Chondrocyte (in vitro differentiated cells): ENCODE measurements around the gene MRPL39. TPM values are rescaled to one million over a fixed set of nuclear protein-coding genes. Genes with fewer than 3 reads are reported as not detected.

Source experiments
- DNase-seq: peaks from one replicate; pipeline ENCODE4 v3.0.0; 2021; ENCODE audit warnings: mixed read lengths, low spot score
- H3K27ac Mint-ChIP-seq: one replicate; pipeline ENCODE4 v1.8.0; 2021; ENCODE audit warnings: mild to moderate bottlenecking, moderate library complexity, mixed read lengths; ENCODE audit not compliant: unreplicated experiment
- H3K27me3 Mint-ChIP-seq: 2 replicates; pipeline ENCODE4 v1.8.0; 2021; ENCODE audit warnings: low read depth, mixed read lengths
- H3K36me3 Mint-ChIP-seq: 2 replicates; pipeline ENCODE4 v1.8.0; 2021; ENCODE audit warnings: low read depth, mixed read lengths
- H3K4me1 Mint-ChIP-seq: 2 replicates; pipeline ENCODE4 v1.8.0; 2021; ENCODE audit warnings: low read depth, mild to moderate bottlenecking, mixed read lengths
- H3K4me3 Mint-ChIP-seq: one replicate; pipeline ENCODE4 v1.8.0; 2021; ENCODE audit warnings: mild to moderate bottlenecking, moderate library complexity, mixed read lengths; ENCODE audit not compliant: unreplicated experiment
- H3K9me3 Mint-ChIP-seq: 2 replicates; pipeline ENCODE4 v1.8.0; 2021; ENCODE audit warnings: low read depth, mixed read lengths
- CTCF ChIP-seq: fragments of 200-600 bp; sonication (generic); IDR thresholded peaks from 2 replicates; pipeline ENCODE4 v1.5.0; 2021; ENCODE audit warnings: antibody characterized with exemption, mild to moderate bottlenecking, moderate library complexity
- long read RNA-seq: library from polyadenylated mRNA; stranded (forward); transcript quantifications from one replicate; pipeline ENCODE4 v2.0.0, GENCODE V29; 2021
- total RNA-seq: library from RNA; stranded (reverse); gene quantifications from 3 replicates; pipeline ENCODE4 v1.2.1, GENCODE V29; 2021

Gene MRPL39
- 21.0 to 22.7 TPM (median 21.5 TPM) in 3 replicates for total RNA-seq
- long read RNA-seq, transcript MRPL39-202 (10 exons, 1,110 nt) = major isoform, 35 of 40 reads
- long read RNA-seq, partial matches to known transcripts = 1 of 40 reads
- long read RNA-seq, other reads (novel, unspliced or antisense) = 4 of 40 reads

GRCh38 chr21:25607151-25608043, at the start of gene MRPL39:
Gene MRPL39 (minus strand): TSS chr21:25607481. CDS start chr21:25607475, 6 bp downstream.
- H3K36me3 Mint-ChIP-seq = no peaks in the 10 kb centered on the region
- H3K27me3 Mint-ChIP-seq = peaks cover 2% of the 10 kb centered on the region
- H3K4me3 Mint-ChIP-seq = peak within 1 kb of the TSS; percentile 96
- peaks cover 21% of the 10 kb centered on the region for H3K4me1 Mint-ChIP-seq
- TF ChIP-seq CTCF = peak; percentile 79
- peak within 1 kb of the TSS; percentile 98 for H3K27ac Mint-ChIP-seq
- H3K9me3 Mint-ChIP-seq = no peaks in the 10 kb centered on the region
- peak; percentile 97 for DNase-seq

- Mint-ChIP-seq H3K9me3 (peaks cover 3% of the 10 kb centered on the region), H3K4me3 (no peak overlapping the region)
Measured at GRCh38 chr21:25656412-25656811, 49.1 kb upstream of the MRPL39 start.

GRCh38 chr21:25649146-25649545, 41.9 kb upstream of the MRPL39 start:
- H3K4me1 Mint-ChIP-seq = no peaks in the 10 kb centered on the region
- H3K27me3 Mint-ChIP-seq = peaks cover 7% of the 10 kb centered on the region
- H3K9me3 Mint-ChIP-seq = no peaks in the 10 kb centered on the region
- H3K36me3 Mint-ChIP-seq = no peaks in the 10 kb centered on the region
- DNase-seq = no peak
- H3K27ac Mint-ChIP-seq = no peak overlapping the region
- H3K4me3 Mint-ChIP-seq = no peak overlapping the region
- no peak for TF ChIP-seq CTCF

More at GRCh38 chr21:25656412-25656811, 49.1 kb upstream of the MRPL39 start:
- Mint-ChIP-seq H3K27me3 (peaks cover 2% of the 10 kb centered on the region), H3K36me3 (peaks cover 2% of the 10 kb centered on the region), H3K4me1 (no peaks in the 10 kb centered on the region), H3K27ac (no peak overlapping the region)
- TF ChIP-seq CTCF = no peak
- no peak for DNase-seq

- Mint-ChIP-seq H3K4me3 (no peak overlapping the region), H3K36me3 (no peaks in the 10 kb centered on the region), H3K27me3 (peaks cover 5% of the 10 kb centered on the region), H3K27ac (no peak overlapping the region), H3K4me1 (no peaks in the 10 kb centered on the region), H3K9me3 (no peaks in the 10 kb centered on the region)
- DNase-seq = no peak
- no peak for TF ChIP-seq CTCF
Measured at GRCh38 chr21:25647647-25648046, 40.4 kb upstream of the MRPL39 start.

GRCh38 chr21:25646474-25646873, 39.2 kb upstream of the MRPL39 start:
- DNase-seq = no peak
- H3K36me3 Mint-ChIP-seq = no peaks in the 10 kb centered on the region
- peaks cover 2% of the 10 kb centered on the region for H3K4me1 Mint-ChIP-seq
- no peak for TF ChIP-seq CTCF
- no peak overlapping the region for H3K4me3 Mint-ChIP-seq
- peaks cover 5% of the 10 kb centered on the region for H3K27me3 Mint-ChIP-seq
- no peaks in the 10 kb centered on the region for H3K9me3 Mint-ChIP-seq
- no peak overlapping the region for H3K27ac Mint-ChIP-seq
